ENCODE results near the gene RBAK.

DNA sequence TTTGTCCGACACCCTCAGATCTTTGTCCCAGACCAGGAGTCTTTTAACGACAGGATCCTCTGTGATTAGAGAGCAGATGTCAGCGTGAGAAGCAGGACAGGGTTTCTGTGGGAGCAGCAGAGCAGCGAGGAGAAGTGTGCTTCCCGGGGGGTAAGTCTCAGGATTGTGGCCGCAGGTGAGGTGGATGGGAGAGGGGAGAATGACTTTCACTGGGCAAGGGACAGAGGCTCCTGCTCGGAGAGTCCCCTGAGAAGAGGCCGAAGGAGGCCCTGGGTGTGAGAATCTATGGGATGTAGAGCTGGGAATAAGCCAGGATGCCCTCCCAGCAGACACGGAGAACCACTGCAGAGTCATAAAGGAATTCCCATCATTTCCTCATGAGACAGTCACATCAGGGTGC is 10.4 kb upstream of the RBAK start:
- TF ChIP-seq CTCF (IDR thresholded peaks at IDR 0.05; ENCODE audit: low read depth, low read length) = no peak
- no peak for TF ChIP-seq POLR2A (IDR thresholded peaks at IDR 0.05; ENCODE audit: extremely low read depth, insufficient read length)

All from NB4 (cell line).